ENCODE results near the gene SENP6. TPM values are rescaled to one million over a fixed set of nuclear protein-coding genes. Genes with fewer than 3 reads are reported as not detected.
"Not testable (repeated sequence)": the region's sequence is repeated elsewhere in the genome, so short reads cannot be mapped to it uniquely, and the experiment has no call there.

Gene SENP6, protein sequence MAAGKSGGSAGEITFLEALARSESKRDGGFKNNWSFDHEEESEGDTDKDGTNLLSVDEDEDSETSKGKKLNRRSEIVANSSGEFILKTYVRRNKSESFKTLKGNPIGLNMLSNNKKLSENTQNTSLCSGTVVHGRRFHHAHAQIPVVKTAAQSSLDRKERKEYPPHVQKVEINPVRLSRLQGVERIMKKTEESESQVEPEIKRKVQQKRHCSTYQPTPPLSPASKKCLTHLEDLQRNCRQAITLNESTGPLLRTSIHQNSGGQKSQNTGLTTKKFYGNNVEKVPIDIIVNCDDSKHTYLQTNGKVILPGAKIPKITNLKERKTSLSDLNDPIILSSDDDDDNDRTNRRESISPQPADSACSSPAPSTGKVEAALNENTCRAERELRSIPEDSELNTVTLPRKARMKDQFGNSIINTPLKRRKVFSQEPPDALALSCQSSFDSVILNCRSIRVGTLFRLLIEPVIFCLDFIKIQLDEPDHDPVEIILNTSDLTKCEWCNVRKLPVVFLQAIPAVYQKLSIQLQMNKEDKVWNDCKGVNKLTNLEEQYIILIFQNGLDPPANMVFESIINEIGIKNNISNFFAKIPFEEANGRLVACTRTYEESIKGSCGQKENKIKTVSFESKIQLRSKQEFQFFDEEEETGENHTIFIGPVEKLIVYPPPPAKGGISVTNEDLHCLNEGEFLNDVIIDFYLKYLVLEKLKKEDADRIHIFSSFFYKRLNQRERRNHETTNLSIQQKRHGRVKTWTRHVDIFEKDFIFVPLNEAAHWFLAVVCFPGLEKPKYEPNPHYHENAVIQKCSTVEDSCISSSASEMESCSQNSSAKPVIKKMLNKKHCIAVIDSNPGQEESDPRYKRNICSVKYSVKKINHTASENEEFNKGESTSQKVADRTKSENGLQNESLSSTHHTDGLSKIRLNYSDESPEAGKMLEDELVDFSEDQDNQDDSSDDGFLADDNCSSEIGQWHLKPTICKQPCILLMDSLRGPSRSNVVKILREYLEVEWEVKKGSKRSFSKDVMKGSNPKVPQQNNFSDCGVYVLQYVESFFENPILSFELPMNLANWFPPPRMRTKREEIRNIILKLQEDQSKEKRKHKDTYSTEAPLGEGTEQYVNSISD
- polyA plus RNA-seq (ENCODE audit: insufficient read length in 10 of 10) = 100 to 1,000 TPM in 1 of 10 donors, 10 to 100 TPM in 9; 56.7 to 100 (median 78.0) TPM
- long read RNA-seq, donor 1 = 0 reads
- long read RNA-seq, donor 2, full-length matches to known transcripts = 2 of 2 reads
- long read RNA-seq, donor 2, partial matches to known transcripts = 0 of 2 reads
- long read RNA-seq, donor 2, other reads (novel, unspliced or antisense) = 0 of 2 reads
- long read RNA-seq, donor 3 = 0 reads
- long read RNA-seq, donor 4, partial matches to known transcripts = 0 of 1 reads
- long read RNA-seq, donor 4, other reads (novel, unspliced or antisense) = 0 of 1 reads
- long read RNA-seq, donor 5, full-length matches to known transcripts = 3 of 9 reads
- long read RNA-seq, donor 5, partial matches to known transcripts = 6 of 9 reads
- long read RNA-seq, donor 5, other reads (novel, unspliced or antisense) = 0 of 9 reads
- long read RNA-seq, donor 6, full-length matches to known transcripts = 3 of 3 reads
- long read RNA-seq, donor 6, partial matches to known transcripts = 0 of 3 reads
- long read RNA-seq, donor 6, other reads (novel, unspliced or antisense) = 0 of 3 reads
- long read RNA-seq, donor 7, full-length matches to known transcripts = 1 of 6 reads
- long read RNA-seq, donor 7, partial matches to known transcripts = 5 of 6 reads
- long read RNA-seq, donor 7, other reads (novel, unspliced or antisense) = 0 of 6 reads
- long read RNA-seq, donor 8, full-length matches to known transcripts = 1 of 11 reads
- long read RNA-seq, donor 8, partial matches to known transcripts = 10 of 11 reads
- long read RNA-seq, donor 8, other reads (novel, unspliced or antisense) = 0 of 11 reads
- long read RNA-seq, donor 9 = 0 reads

DNA sequence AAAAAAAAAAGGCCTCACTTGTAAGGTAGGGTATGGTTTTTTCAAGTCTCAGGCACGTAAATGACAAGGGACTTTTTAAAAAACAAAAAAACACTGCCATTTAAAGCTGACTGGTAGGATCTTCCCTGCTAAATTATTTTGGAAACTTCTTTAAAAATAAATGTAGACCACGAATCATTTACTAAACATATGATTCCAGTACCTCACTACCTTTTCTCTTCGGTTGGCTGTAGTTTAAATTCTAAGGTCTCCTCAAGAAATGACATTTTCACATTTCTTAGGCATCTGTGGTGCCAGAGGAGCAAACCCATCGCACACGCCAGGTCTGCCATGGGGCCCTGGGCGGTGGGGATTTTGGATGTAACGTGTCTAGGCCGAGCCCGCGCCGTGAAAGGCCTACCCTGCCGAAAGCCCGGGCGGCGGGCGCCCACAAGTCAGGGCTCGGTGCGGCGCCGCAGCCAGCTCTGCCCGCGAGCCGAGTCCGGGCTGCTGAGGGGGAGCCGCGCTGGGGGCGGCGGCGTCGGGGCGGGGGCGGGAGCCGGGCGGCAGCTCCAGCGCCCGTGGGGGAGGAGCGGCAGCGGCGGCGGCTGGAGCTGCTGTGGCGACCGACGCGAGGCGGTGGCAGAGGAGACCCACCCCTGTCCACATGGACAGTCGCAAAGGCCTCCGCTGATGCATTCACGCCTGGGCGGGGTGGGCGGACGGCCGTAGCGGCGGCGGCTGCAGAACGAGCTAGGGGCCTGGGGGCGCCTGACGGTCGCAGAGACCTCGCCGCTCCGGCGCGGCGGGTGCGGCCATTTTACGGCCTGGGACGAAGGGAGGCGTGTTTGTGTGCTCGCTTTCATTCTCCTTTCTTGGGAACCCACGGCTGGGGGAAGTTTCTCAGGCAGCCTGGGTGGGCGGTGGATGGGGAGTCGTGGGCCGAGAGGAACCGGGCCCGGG, at the start of gene SENP6:
TSS of gene SENP6 (plus strand) at position 577 of the 942 bp plus-strand sequence. CDS start 645 bp downstream, outside the sequence.
- DNase-seq = peak; percentile 87 to 96 (median 89)

DNA sequence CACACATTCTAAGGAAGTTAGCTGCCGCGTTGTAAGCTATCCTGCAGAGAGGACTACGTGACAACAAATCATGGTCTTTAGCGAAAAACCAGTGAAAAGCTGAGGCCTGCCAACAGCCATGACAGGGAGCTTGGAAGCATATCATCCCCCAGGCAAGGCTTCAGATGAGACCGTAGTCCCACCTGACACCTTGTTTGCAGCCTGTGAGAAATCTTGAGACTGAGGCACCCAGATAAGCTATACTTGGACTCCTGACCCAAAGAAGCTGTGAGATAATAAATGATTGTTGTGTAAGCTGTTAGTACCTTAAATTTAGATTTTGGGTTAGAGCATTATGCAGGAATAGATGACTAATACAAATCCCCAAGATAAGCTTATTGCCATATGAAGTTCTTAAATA, 45.4 kb upstream of the SENP6 start:
- DNase-seq = no peak

DNA sequence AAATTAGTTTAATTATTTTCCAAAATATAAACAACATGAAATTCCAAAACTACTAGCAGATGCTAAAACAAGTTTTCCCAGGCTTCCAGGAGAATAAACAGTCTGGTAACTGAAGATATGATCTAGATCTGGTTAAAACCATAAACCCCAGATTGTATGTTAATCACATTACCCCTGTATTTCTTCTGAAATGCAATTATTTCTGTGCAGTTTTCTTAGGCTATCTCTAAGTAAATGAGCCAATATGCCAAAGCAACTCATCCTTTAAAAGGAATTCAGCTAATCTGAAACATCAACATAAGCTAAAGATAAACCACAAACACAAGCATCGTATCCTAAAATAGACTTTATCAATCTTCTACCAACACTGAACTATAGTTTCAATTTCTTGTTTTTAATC, 44.6 kb upstream of the SENP6 start:
- DNase-seq = no peak

DNA sequence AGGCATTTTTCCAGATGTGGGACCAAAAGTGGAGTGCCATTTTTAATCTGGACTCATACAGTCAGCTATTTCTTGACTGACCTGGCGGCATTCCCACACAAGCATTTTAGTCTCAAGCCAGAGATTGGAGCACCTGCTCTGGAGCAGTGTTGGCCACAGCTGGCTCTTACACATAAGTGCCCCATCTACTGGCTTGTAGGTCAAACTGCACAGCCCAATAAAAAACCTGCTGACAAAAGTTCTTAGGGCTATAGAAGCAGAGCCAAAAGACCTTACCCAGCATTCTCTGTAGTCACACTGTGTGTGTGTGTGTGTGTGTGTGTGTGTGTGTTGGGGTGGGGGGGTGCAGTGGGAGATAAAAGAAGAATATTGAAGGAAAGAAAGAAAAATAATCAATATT, 38.6 kb upstream of the SENP6 start:
- no peak for DNase-seq

DNA sequence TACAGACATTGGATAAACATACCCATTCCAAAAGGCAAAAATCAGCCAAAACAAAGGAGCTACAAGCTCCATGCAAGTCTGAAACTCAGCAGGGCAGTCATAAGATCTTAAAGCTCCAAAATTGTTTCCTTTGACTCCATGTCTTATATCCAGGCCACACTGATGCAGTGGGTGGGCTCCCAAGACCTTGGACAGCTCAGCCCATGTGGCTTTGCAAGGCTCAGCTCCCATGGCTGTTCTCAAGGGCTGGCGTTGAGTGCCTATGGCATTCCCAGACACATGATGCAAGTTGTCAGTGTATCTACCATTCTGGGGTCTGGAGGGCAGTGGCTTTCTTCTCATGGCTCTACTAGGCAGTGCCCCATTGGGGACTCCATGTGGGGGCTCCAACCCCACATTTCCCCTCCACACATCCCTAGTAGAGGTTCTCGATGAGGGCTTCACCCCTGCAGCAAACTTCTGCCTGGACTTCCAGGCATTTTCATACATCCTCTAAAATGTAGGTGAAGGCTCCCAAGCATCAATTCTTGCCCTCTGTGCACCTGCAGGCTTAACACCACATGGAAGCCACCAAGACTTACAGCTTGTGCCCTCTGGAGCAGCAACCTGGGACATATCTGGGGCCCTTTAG, 35.4 kb upstream of the SENP6 start:
- DNase-seq = no peak

DNA sequence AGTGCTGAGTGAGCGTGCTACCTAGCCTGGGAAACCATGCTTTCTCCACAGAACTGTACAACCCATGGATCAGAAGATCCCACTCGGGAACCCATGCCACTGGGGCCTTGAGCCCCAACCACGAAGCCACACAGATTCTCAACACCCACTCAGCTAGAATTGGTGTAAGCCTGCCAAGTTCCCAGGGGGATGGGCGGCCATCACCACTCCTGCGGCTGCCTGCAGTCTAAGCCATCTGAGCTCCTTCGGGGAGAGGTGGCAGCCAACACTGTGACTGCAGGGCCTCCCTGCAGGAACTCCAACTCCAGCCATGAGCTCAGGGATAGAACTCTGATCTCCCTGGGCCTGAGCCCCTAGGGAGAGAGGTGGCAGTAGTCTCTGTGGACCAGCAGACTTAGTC, 33.6 kb upstream of the SENP6 start:
- no peak for DNase-seq

DNA sequence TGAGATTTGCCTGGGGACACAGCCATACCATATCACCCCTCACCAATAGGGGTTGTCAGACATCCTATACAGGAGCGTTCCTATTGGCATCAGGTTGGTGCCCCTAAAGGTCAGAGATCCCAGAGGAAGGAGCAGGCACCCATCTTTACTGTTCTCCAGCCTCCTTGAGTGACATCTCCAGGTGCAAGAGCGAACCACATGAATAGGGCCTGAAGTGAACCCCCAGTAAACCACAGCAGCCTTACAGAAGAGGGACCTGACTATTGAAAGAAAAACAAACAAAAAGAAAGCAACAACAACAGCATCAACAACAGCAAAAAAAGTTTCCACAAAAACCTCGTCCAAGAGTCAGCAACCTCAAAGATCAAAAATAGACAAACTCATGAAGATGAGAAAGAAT, 32.7 kb upstream of the SENP6 start:
- DNase-seq = no peak

DNA sequence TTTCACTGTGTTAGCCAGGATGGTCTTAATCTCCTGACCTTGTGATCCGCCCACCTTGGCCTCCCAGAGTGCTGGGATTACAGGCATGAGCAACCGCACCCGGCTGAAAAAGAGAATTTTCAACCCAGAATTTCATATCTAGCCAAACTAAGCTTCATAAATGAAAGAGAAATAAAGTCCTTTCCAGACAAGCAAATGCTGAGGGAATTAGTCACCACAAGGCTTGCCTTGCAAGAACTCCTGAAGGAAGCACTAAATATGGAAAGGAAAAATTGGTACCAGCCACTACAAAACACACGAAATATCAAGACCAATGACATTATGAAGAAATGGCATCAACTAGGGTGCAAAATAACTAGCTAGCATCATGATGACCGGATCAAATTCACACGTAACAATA, 31.0 kb upstream of the SENP6 start:
- not testable (repeated sequence) for DNase-seq

DNA sequence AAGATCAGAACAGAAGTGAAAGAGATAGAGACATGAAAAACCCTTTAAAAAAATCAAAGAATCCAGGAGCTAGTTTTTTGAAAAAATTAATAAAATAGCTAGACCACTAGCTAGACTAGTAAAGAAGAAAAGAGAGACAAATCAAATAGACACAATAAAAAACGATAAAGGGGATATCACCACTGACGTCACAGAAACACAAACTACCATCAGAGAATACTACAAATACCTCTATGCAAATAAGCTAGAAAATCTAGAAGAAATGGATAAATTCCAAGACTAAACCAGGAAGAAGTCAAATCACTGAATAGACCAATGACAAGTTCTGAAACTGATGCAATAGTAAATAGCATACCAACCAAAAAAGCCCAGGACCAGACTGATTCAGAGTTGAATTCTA, 29.6 kb upstream of the SENP6 start:
- no peak for DNase-seq

DNA sequence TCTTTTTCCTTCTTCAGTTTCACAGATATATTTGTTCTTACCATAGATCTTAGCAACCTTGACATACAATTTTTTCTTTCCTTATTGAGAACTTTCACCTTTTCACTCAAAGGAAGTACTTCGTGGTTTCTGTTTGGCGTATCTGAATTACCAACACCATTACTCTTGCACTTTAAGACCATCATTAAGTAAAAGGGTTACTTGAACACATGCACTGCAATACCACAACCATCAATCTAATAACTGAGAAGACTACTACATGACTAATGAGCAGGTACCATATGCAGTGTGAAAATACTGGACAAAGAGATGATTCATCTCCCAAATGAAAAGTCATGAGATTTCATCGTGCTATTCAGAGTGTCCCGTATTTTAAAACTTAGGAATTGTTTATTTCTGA, 21.7 kb upstream of the SENP6 start:
- no peak for DNase-seq

DNA sequence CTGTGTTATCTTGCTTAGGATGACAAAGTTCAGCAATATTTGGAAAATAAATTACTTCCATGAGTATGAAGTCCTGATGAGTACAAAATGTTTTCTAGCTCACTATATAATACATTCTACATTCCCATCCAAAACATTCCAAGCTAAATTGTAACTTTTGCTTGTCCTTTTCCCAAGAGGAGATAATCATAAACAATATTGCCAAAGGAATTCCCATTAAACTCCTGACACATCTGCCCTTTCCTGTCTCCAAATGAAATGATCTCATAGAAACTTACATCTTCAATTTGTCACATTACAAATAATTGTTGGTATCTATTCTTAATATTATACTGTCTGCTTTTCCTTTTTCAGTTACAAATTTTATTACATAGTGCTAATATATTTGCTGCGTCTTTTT, 20.4 kb upstream of the SENP6 start:
- DNase-seq = no peak

DNA sequence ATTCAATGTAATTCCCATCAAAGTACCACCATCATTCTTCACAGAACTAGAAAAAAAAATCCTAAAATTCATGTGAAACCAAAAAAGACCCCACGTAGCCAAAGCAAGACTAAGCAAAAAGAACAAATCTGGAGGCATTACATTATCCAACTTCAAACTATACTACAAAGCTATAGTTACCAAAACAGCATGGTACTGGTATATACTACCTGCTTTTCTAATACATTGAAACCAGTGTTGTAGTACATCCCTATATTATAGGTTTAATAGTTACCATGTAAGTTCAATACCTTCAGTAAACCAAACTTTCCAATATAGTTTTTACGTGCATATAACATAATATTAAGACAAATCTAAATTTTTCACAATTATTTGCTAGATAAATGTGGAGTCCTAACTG, 17.1 kb upstream of the SENP6 start:
- DNase-seq = not testable (repeated sequence)

DNA sequence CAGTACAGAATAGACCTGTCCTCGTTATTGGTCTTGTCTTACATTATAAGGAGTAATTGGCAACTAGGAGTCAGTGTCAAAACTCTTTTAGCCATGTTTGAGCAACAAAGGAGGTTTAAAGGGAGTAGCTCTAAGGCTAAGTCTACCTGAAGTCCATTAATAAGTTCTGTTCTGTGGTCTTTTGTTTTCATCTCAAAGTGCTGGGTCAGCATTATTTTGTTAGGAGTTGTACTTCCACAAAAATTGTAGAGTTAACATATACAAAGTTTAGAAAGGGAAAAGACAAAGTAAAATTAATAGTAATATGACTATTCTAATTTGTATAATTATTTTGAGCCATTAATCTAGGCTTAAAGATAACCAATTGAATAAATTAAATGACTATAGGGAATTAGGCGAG, 12.7 kb upstream of the SENP6 start:
- no peak for DNase-seq

DNA sequence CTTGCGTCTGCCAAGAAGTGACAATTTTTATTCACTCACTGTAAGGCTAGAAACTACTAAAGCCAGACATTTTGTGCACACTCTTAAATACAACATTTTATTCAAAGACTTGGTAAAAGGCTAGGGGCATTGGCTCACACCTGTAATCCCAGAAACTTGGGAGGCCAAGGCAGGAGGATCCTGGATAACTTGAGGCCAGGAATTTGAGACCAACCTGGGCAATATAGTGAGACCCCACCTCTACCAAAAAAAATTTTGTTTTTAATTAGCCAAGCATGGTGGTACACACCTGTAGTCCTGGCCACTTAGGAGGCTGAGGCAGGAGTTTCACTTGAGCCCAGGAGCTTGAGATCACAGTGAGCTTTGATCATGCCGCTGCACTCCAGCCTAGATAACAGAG, 11.3 kb upstream of the SENP6 start:
- DNase-seq = no peak

DNA sequence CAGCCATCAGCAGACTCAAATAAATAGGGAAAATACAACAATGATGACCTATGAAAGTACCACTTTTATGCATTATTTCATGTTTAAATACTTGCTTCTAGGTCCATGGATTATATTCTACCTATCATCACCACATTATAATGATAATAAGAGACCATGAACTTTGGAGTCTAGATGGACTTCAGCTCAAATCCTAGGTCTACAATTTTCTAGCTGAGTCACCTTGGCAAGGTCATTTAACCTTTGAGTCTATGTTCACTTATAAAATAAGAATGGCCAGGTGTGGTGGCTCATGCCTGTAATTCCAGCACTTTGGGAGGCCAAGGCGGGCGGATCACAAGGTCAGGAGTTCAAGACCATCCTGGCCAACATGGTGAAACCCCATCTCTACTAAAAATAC, 5.3 kb upstream of the SENP6 start:
- not testable (repeated sequence) for DNase-seq

DNA sequence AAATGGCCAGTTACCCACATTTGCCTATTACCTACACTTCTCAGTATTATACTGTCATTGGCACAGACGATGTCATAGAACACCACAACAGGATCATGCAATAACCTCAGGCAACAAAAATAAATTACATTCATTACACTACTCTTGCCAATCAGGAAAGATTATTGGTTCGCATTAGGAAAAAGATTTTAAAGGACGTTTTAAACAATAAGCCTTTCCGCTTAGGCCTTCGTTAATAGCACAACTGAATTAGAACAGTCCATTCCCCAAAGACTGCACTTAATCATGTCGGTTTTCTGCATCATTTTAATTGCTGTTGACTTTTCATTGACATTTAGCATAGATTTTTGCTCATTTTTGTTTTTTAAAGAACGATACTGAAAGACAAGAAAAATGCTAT, 912 bp upstream of the SENP6 start:
- peak in 1 of 3 donors; percentile 50 for DNase-seq

DNA sequence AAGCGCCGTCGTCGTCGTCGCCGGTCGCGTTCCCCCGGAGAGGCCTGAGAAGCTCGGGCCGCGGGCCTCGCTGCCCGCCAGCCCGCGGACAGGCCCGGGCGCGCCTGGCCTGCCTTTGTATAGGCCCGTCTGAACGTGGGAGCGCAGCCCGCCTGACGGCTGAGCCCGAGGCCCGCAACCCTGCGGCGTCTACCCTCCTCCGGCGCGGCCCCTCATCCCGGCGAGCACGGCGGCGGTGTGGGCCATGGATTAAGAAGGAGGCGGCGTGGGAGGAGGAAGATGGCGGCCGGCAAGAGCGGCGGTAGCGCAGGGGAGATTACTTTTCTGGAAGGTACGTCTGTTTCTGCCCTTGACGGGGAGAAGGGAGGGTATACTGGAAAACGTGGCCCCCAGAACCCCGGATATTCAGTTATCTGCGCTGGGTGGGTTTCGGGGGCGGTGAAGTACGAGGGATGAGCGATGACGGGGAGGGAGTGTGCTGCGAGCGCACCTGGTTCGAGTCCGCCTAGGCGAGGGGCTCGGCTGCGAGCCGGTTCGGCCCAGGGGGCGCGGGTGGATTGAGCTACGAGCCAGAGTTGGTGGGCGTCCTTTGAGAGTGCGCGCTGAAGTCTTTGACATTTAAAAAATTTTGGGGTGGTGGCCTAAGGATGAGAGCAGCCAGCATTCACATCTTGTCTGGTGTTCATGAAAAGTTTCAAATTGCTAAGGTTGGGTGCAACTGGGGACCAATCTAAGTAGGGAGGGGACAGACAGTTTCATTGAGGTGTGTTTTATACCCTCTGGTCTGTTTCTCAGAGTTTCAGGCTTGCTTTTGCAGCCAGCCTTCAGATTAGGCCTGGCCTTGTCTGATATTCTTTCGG, 796 bp downstream of the SENP6 start:
- peak in 1 of 3 donors; percentile 28 for DNase-seq

DNA sequence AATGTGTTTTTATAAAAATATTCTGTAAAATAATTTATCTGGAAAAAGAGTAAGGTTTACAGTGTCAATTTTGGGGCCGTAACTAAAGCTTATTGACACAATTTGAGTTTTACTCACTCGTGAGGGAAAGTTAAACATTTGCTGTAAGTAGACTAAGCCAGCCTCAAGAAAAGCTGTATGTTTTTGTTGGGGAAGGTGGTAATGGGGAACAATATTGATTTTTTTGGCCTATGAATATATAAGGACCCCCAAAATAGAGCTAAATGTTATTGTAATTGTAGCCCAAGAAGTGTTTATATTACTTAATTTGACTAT, 1.4 kb downstream of the SENP6 start:
- no peak for DNase-seq
